NAMALWA (cell line): ENCODE results near the gene CYTH4.
A peak's percentile ranks its signal among the peaks of the same experiment; 100 is the strongest.
"Not testable (repeated sequence)": the region's sequence is repeated elsewhere in the genome, so short reads cannot be mapped to it uniquely, and the experiment has no call there.

Source experiments
- DNase-seq: peaks from one replicate; pipeline ENCODE4 v3.0.0-alpha.2; 2015; ENCODE audit warnings: low spot score

Gene CYTH4

DNA sequence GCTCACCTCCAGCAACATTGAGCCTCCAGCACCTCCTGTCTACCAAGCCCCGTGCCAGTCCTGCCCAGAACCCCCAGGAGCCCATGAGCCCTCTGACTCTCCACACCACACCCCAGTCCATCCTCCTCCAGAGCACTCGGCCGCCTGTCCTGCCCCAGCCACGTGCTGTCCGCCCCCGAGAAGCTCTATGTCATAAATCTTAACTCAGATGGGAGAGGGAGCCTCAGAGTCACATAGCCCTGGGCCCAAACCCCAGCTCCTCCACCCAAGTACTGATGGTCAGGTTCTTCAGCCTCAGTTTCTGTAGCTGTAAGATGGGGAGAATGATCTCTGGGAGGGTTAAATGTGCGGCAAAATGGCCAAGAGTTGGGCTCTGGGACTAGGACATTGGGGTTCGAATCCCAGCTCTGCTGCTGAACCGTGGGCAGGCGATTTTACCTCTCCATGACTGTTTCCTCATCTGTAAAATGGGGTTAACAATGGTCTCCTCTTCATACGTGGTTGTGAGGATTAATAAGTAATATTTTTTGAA is 27.8 kb downstream of the CYTH4 start:
- no peak for DNase-seq

- DNase-seq, result no peak
Observed at GRCh38 chr22:37310815-37311595, 28.7 kb downstream of the CYTH4 start.

- DNase-seq, result no peak
Observed at GRCh38 chr22:37311761-37312312, 29.5 kb downstream of the CYTH4 start.

- no peak for DNase-seq
Observed at GRCh38 chr22:37312549-37313183, 30.4 kb downstream of the CYTH4 start.

GRCh38 chr22:37313376-37314314 is 31.3 kb downstream of the CYTH4 start:
- no peak for DNase-seq

GRCh38 chr22:37314315-37315074 is 32.2 kb downstream of the CYTH4 start:
- DNase-seq, result no peak

DNA sequence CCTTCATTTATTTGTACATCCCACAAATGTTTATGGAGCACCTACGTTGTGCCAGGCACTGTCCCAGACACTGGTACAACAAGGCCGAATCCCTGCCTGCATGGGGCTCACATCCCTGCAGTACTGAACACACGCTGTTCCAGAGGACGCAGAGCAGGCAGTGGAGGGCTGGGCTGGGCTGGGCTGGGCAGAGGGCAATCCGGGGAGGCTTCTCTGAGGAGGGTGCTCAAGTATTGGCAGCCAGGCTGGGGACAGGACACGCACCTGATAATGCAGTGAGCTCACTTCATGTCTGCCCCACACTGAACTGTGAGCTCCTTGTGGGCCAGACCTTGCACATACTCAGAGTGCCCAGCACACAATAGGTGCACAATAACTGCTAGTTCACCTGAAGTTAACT is 34.1 kb downstream of the CYTH4 start:
- no peak for DNase-seq

GRCh38 chr22:37316875-37317371 is 34.6 kb downstream of the CYTH4 start:
- peak; percentile 86 for DNase-seq

GRCh38 chr22:37317698-37318210 is 35.4 kb downstream of the CYTH4 start:
- DNase-seq, result no peak

DNA sequence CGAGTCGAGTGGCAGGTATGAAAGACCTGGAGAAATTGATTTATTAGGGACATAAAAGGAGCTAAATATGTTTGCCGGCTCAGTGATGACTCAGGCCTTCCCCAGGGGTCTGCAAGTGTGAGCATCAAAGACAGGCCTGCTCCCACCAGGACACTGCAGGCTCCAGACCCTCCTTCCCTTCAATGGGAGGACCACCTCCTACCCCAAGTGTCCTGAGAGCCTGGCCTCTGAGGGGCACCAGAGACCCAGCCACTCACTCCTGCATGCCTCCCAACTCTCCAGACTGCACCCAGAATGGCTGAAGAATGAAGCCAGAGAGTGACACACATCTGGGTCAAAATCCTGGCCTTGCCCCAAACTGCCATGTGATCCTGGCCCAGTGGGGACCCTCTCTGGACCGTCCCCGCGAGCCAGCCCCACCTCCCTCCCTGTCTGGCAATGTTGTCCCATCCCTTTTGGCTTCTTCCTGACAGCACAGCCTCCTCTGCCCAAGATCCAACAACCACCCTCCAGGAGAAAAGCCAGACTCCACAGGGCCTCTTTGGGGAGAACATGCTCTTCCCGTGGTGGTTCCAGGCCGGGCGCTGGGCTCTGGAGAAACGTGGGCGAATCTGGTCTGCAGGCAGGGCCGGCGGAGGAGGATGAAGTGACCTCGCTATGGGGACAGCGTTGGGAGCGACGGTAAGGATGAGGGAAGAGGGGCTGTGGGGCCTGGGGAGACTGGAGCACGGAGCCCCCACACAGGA is 36.2 kb downstream of the CYTH4 start:
- no peak for DNase-seq

- no peak for DNase-seq
Observed at GRCh38 chr22:37319469-37319868, 37.2 kb downstream of the CYTH4 start.

DNA sequence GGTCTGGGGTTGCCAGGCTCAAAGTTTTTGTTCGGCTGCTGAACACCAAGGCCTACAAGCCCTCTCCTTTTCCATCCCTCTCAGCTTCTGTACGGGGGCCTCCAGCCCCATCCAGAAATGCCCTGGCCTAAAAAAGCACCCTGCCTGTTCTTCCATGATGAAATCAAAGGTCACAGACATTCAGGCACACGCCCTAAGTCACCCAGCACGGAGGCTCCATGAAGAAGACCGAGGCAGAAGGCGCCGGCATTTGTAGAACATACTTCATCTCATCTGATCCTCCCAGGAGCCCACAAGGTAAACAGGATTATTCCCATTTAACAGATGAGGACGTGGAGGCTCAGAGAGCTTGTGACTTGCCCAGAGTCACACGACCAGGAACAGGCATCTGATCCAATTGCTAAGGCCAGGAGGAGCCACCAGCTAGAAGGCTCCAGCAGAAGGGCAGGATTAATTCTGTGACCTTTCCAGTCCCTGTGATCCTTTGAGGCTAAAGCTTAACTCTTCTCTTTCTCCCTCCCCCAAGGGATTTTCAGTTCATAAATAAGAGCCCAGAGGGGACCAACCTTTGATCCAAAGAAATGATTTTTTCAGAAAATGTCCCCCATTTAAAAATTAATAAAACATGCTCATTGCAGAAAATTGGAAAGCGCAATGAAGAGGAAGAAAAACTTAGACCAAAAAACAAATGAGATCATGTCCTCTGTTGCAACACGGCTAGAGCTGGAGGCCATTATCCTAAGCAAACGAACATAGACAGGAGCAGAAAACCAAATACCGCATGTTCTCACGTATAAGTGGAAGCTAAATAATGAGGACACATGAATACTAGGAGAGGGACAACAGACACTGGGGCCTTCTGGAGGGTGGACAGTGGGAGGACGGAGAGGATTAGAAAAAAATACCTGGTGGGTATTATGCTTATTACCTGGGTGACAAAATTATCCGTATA is 38.7 kb downstream of the CYTH4 start:
- DNase-seq, result no peak

- no peak for DNase-seq
Observed at GRCh38 chr22:37324340-37325038, 42.2 kb downstream of the CYTH4 start.

- DNase-seq, result no peak
Observed at GRCh38 chr22:37325039-37325395, 42.7 kb downstream of the CYTH4 start.

GRCh38 chr22:37326726-37327125 is 44.4 kb downstream of the CYTH4 start:
- DNase-seq, result no peak

DNA sequence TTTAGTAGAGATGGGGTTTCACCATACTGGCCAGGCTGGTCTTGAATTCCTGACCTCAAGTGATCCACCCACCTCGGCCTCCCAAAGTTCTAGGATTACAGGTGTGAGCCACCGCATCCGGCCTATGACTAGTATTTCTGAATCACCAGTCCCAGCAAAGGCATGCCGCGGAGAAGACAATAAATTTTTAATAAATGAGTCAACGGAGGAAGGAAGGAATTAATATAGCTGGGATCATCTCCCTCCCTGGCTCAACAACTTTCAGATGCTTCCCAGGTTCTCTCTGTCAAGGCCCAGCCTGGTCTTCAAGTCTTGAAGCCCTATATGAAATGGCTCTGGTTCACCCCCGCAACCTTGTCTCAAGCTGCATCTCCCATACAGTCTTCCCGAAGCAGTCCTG is 45.7 kb downstream of the CYTH4 start:
- DNase-seq, result no peak

- DNase-seq, result not testable (repeated sequence)
Observed at GRCh38 chr22:37328538-37329237, 46.4 kb downstream of the CYTH4 start.
